H9 (cell line): Measurements from ENCODE around the gene NCL. TPM values are rescaled to one million over a fixed set of nuclear protein-coding genes. Genes with fewer than 3 reads are reported as not detected.
"Not testable (repeated sequence)": the region's sequence is repeated elsewhere in the genome, so short reads cannot be mapped to it uniquely, and the experiment has no call there.

ENCODE experiments used
- DNase-seq: peaks from one replicate; pipeline ENCODE4 v3.0.0-alpha.2; 2017
- H2AFZ ChIP-seq: one replicate; pipeline ENCODE4 v1.6.1; 2013; ENCODE audit warnings: mild to moderate bottlenecking, low read length, control low read depth, moderate library complexity
- H2AK5ac ChIP-seq: 2 replicates; pipeline ENCODE4 v1.6.1; 2013; ENCODE audit warnings: low read length, control low read depth, mixed read lengths; ENCODE audit not compliant: insufficient read length
- H2BK120ac ChIP-seq: one replicate; pipeline ENCODE4 v1.6.1; 2013; ENCODE audit warnings: low read depth, mild to moderate bottlenecking, low read length, control low read depth, inconsistent platforms; ENCODE audit not compliant: poor library complexity, severe bottlenecking
- H2BK12ac ChIP-seq: 2 replicates; pipeline ENCODE4 v1.6.1; 2013; ENCODE audit warnings: low read length, control low read depth, mixed read lengths, low read depth; ENCODE audit not compliant: insufficient read length
- H2BK15ac ChIP-seq: 2 replicates; pipeline ENCODE4 v1.6.1; 2013; ENCODE audit warnings: low read depth, low read length, control low read depth
- H2BK20ac ChIP-seq: one replicate; pipeline ENCODE4 v1.6.1; 2013; ENCODE audit warnings: low read depth, mild to moderate bottlenecking, low read length, control low read depth, inconsistent platforms; ENCODE audit not compliant: poor library complexity, severe bottlenecking
- H2BK5ac ChIP-seq: 2 replicates; pipeline ENCODE4 v1.6.1; 2013; ENCODE audit warnings: low read length, control low read depth, mixed read lengths; ENCODE audit not compliant: insufficient read length
- H3K14ac ChIP-seq: 2 replicates; pipeline ENCODE4 v1.6.1; 2013; ENCODE audit warnings: low read length, control low read depth; ENCODE audit not compliant: insufficient read depth
- H3K18ac ChIP-seq: 2 replicates; pipeline ENCODE4 v1.6.1; 2013; ENCODE audit warnings: low read depth, mild to moderate bottlenecking, mixed read lengths, low read length, control low read depth; ENCODE audit not compliant: insufficient read length
- H3K23ac ChIP-seq: 2 replicates; pipeline ENCODE4 v1.6.1; 2013; ENCODE audit warnings: low read length, control low read depth, mixed read lengths, low read depth; ENCODE audit not compliant: insufficient read length
- H3K23me2 ChIP-seq: 2 replicates; pipeline ENCODE4 v1.6.1; 2013; ENCODE audit warnings: low read depth, mild to moderate bottlenecking, mixed read lengths, low read length, control low read depth; ENCODE audit not compliant: insufficient read length, poor library complexity, severe bottlenecking
- H3K27ac ChIP-seq: 2 replicates; pipeline ENCODE4 v1.5.1; 2013; ENCODE audit warnings: low read length, control low read depth, mixed read lengths, low read depth; ENCODE audit not compliant: insufficient read length
- H3K27me3 ChIP-seq: 2 replicates; pipeline ENCODE4 v1.6.1; 2013; ENCODE audit warnings: low read length, control low read depth, inconsistent platforms; ENCODE audit not compliant: insufficient read depth
- H3K4ac ChIP-seq: 2 replicates; pipeline ENCODE4 v1.6.1; 2013; ENCODE audit warnings: low read depth, mild to moderate bottlenecking, control low read depth, inconsistent platforms, low read length, moderate library complexity
- H3K4me1 ChIP-seq: 2 replicates; pipeline ENCODE4 v1.6.1; 2013; ENCODE audit warnings: low read length, control low read depth, inconsistent platforms; ENCODE audit not compliant: insufficient read depth
- H3K4me2 ChIP-seq: 2 replicates; pipeline ENCODE4 v1.6.1; 2013; ENCODE audit warnings: low read length, control low read depth, mixed read lengths; ENCODE audit not compliant: insufficient read length, insufficient read depth
- H3K56ac ChIP-seq: 2 replicates; pipeline ENCODE4 v1.6.1; 2013; ENCODE audit warnings: low read depth, mild to moderate bottlenecking, mixed read lengths, low read length, control low read depth; ENCODE audit not compliant: insufficient read length
- H3K79me1 ChIP-seq: 2 replicates; pipeline ENCODE4 v1.6.1; 2013; ENCODE audit warnings: low read depth, mild to moderate bottlenecking, moderate library complexity, low read length, control low read depth, inconsistent platforms; ENCODE audit not compliant: insufficient read depth, poor library complexity, severe bottlenecking
- H3K79me2 ChIP-seq: 2 replicates; pipeline ENCODE4 v1.6.1; 2013; ENCODE audit warnings: low read length, control low read depth, inconsistent platforms; ENCODE audit not compliant: insufficient read depth
- H3K9ac ChIP-seq: 2 replicates; pipeline ENCODE4 v1.6.1; 2013; ENCODE audit warnings: low read length, control low read depth, mixed read lengths; ENCODE audit not compliant: insufficient read length; ENCODE audit errors: extremely low read depth
- H3K9me3 ChIP-seq: one replicate; pipeline ENCODE4 v1.6.1; 2013; ENCODE audit warnings: low read depth, low read length, inconsistent platforms; ENCODE audit not compliant: control insufficient read depth
- H3T11ph ChIP-seq: one replicate; pipeline ENCODE4 v1.6.1; 2013; ENCODE audit warnings: mild to moderate bottlenecking, low read length, control low read depth, inconsistent platforms
- H4K20me1 ChIP-seq: one replicate; pipeline ENCODE4 v1.6.1; 2013; ENCODE audit not compliant: control insufficient read depth, insufficient read length, insufficient read depth
- H4K5ac ChIP-seq: 2 replicates; pipeline ENCODE4 v1.6.1; 2013; ENCODE audit warnings: low read depth, mild to moderate bottlenecking, mixed read lengths, low read length, control low read depth; ENCODE audit not compliant: insufficient read length
- H4K8ac ChIP-seq: replicated peaks from 2 replicates; pipeline ENCODE4 v1.6.1; 2013; ENCODE audit warnings: low read length, control low read depth, mixed read lengths, low read depth; ENCODE audit not compliant: insufficient read length
- H4K91ac ChIP-seq: 2 replicates; pipeline ENCODE4 v1.6.1; 2013; ENCODE audit warnings: low read depth, mild to moderate bottlenecking, moderate library complexity, mixed read lengths, low read length, control low read depth; ENCODE audit not compliant: insufficient read length
- H3K27ac Mint-ChIP-seq, 3 experiments: 2 replicates in 2 of 3; 3 replicates in 1 of 3; pipeline ENCODE4 v1.8.0; 2020 to 2021; ENCODE audit warnings: mixed read lengths in 3 of 3, mild to moderate bottlenecking in 1 of 3, moderate library complexity in 1 of 3
- H3K27me3 Mint-ChIP-seq: 2 replicates; pipeline ENCODE4 v1.8.0; 2021; ENCODE audit warnings: low read depth, mild to moderate bottlenecking, moderate library complexity, mixed read lengths
- H3K36me3 Mint-ChIP-seq, 3 experiments: 2 replicates in 2 of 3; 3 replicates in 1 of 3; pipeline ENCODE4 v1.8.0; 2020 to 2021; ENCODE audit warnings: low read depth in 3 of 3, mixed read lengths in 3 of 3; ENCODE audit not compliant: insufficient read depth in 1 of 3
- H3K4me1 Mint-ChIP-seq, 2 experiments: 2 replicates each; pipeline ENCODE4 v1.8.0; 2020; ENCODE audit warnings: mixed read lengths in 2 of 2
- H3K4me3 Mint-ChIP-seq, 2 experiments: 2 replicates in 1 of 2; 3 replicates in 1 of 2; pipeline ENCODE4 v1.8.0; 2020 to 2021; ENCODE audit warnings: mild to moderate bottlenecking in 2 of 2, mixed read lengths in 2 of 2, moderate library complexity in 1 of 2
- H3K9me3 Mint-ChIP-seq, 2 experiments: 2 replicates in 1 of 2; 3 replicates in 1 of 2; pipeline ENCODE4 v1.8.0; 2020; ENCODE audit warnings: mild to moderate bottlenecking in 2 of 2, mixed read lengths in 2 of 2, moderate library complexity in 1 of 2
- WGBS: extraction: QIAGEN DNeasy Blood & Tissue Kit; methylation state at CpG from one replicate; pipeline ENCODE4 v1.1.7; 2013; ENCODE audit warnings: missing lambda C conversion rate, low lambda C conversion rate, mixed read lengths; ENCODE audit not compliant: insufficient read length; ENCODE audit errors: extremely low coverage; 5-methylcytosine and 5-hydroxymethylcytosine counted together
- total RNA-seq: library from RNA; stranded (reverse); gene quantifications from 2 replicates; pipeline ENCODE4 v1.2.1, GENCODE V29; 2021
- TF ChIP-seq, protein P1 (sequence below): fragments of 200-600 bp; sonication (generic); conservative IDR thresholded peaks from 3 replicates; pipeline ENCODE4 v1.8.0; 2021; ENCODE audit warnings: antibody characterized with exemption, mild to moderate bottlenecking

Gene NCL
- total RNA-seq, 1 experiment from 2014 or later = 1,269 TPM

DNA sequence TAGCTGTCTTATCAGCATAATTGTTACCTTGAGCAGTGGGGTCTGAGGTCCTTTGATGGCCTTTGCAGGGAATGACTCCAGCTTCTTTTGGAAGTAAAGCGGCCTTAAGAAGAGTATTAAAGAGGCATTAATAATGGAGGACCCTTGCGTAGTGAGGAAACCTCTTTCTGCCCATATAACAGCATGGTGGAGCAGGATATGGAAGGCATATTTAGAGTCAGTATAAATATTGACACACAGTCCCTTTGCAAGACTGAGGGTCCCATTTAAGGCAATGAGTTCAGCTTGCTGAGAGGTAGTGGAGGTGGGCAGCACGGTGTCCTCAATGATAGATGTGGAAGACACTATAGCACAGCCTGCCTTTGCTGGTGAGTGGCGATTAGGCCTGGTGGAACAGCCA lies 32.7 kb downstream of the NCL start:
- Histone ChIP-seq H2AK5ac (no peak overlapping the region), H3K9me3 (no peaks in the 10 kb centered on the region), H3K27ac (no peak overlapping the region), H4K8ac (no peak overlapping the region), H3K23ac (no peak overlapping the region), H3K9ac (no peak overlapping the region), H4K91ac (no peak overlapping the region), H3K56ac (no peak overlapping the region), H4K5ac (no peak overlapping the region), H3K4ac (no peak overlapping the region), H4K20me1 (no peaks in the 10 kb centered on the region), H3K4me2 (no peak overlapping the region), H2BK20ac (no peak overlapping the region), H3T11ph (no peak overlapping the region), H3K79me2 (no peaks in the 10 kb centered on the region), H3K14ac (no peak overlapping the region), H2BK15ac (no peak overlapping the region), H2AFZ (no peak overlapping the region), H2BK5ac (no peak overlapping the region), H3K4me1 (no peaks in the 10 kb centered on the region), H3K79me1 (no peaks in the 10 kb centered on the region), H3K18ac (no peak overlapping the region), H2BK12ac (no peak overlapping the region), H3K23me2 (no peaks in the 10 kb centered on the region), H2BK120ac (no peak overlapping the region), H3K27me3 (no peaks in the 10 kb centered on the region)
- Mint-ChIP-seq H3K36me3 (peaks cover 15 to 21% (median 18%) of the 10 kb centered on the region in 3 experiments), H3K27me3 (peaks cover 10% of the 10 kb centered on the region), H3K9me3 (peaks cover 19 to 25% of the 10 kb centered on the region in 2 experiments), H3K4me1 (peaks cover 5 to 8% of the 10 kb centered on the region in 2 experiments), H3K4me3 (no peak overlapping the region), H3K27ac (no peak overlapping the region)
- TF ChIP-seq, protein P1, sequence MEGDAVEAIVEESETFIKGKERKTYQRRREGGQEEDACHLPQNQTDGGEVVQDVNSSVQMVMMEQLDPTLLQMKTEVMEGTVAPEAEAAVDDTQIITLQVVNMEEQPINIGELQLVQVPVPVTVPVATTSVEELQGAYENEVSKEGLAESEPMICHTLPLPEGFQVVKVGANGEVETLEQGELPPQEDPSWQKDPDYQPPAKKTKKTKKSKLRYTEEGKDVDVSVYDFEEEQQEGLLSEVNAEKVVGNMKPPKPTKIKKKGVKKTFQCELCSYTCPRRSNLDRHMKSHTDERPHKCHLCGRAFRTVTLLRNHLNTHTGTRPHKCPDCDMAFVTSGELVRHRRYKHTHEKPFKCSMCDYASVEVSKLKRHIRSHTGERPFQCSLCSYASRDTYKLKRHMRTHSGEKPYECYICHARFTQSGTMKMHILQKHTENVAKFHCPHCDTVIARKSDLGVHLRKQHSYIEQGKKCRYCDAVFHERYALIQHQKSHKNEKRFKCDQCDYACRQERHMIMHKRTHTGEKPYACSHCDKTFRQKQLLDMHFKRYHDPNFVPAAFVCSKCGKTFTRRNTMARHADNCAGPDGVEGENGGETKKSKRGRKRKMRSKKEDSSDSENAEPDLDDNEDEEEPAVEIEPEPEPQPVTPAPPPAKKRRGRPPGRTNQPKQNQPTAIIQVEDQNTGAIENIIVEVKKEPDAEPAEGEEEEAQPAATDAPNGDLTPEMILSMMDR = no peak
- DNase-seq = no peak
- WGBS = no CpG with 5 or more reads among the region's 4 CpGs

DNA sequence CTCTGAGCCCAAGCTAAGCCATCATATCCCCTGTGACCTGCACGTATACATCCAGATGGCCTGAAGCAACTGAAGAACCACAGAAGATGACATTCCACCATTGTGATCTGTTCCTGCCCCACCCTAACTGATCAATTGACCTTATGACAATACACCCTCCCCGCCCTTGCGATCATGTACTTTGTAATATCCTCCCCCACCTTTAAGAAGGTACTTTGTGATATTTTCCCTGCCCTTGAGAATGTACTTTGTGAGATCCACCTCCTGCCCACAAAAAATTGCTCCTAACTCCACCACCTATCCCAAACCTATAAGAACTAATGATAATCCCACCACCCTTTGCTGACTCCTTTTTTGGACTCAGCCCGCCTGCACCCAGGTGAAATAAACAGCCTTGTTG lies 33.8 kb downstream of the NCL start:
- not testable (repeated sequence) for H3K18ac ChIP-seq, H4K8ac ChIP-seq, H3K79me1 ChIP-seq, H3K27me3 ChIP-seq, H3K4me3 Mint-ChIP-seq, H4K5ac ChIP-seq, H3T11ph ChIP-seq, H3K4ac ChIP-seq, H4K91ac ChIP-seq, H3K14ac ChIP-seq, H3K9ac ChIP-seq, H2AK5ac ChIP-seq, H3K4me2 ChIP-seq, H3K56ac ChIP-seq, DNase-seq, H4K20me1 ChIP-seq, H2BK5ac ChIP-seq, H2AFZ ChIP-seq, H3K23ac ChIP-seq, H2BK12ac ChIP-seq, H3K4me1 ChIP-seq, H2BK120ac ChIP-seq, H3K27ac ChIP-seq, H3K9me3 ChIP-seq, H2BK20ac ChIP-seq, H3K27ac Mint-ChIP-seq, H2BK15ac ChIP-seq, H3K23me2 ChIP-seq, H3K79me2 ChIP-seq
- peaks cover 11% of the 10 kb centered on the region for H3K27me3 Mint-ChIP-seq
- H3K4me1 Mint-ChIP-seq = peaks cover 14 to 16% of the 10 kb centered on the region in 2 experiments
- no CpG with 5 or more reads among the region's 4 CpGs for WGBS
- peaks cover 19 to 25% of the 10 kb centered on the region in 2 experiments for H3K9me3 Mint-ChIP-seq
- H3K36me3 Mint-ChIP-seq = peaks cover 15 to 21% (median 18%) of the 10 kb centered on the region in 3 experiments
